ENCODE data around the gene ZDHHC8.

DNA sequence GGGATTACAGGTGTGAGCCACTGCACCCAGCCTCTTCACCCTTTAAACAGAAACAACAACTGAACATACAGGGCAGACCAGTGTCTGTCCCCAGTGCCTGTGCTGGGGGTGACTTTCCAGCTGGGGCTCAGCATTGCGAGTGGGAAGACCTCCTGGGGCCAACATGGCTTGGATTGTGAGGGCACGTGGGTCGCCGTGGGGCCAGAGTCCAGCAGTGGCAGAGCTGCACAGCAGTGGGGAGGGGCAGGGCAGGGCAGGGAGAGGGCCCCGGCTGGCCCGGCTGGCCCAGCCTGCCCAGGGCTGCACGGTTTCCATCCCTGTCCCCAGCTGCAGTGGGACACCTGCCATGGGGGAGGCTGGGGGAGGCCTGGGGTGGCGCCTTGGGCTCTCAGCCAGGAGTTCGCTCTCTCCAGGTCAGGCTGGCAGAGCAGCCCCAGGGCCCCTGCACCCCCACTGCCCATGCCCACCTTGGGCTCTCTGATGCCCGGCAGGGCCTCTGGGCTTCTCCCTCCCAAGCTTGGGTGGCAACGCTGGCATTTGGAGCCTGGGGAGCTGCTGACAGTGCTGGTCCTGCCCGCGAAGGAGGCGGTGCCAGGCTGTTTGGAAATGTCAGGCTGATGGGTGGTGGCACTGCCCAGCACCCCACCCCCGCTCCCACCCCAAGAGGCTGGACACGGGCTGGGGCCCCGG lies 49.7 kb downstream of the ZDHHC8 start:
- no peak for TF ChIP-seq CTCF (IDR thresholded peaks at IDR 0.05; ENCODE audit: low read depth, low read length)
- no peak for TF ChIP-seq POLR2A (IDR thresholded peaks at IDR 0.05; ENCODE audit: extremely low read depth, insufficient read length)
